Kidney epithelial cell (primary cell): Measurements from ENCODE around the gene APOC1. TPM values are rescaled to one million over a fixed set of nuclear protein-coding genes. Genes with fewer than 3 reads are reported as not detected.

Experiments
- DNase-seq: peaks from one replicate; pipeline ENCODE4 v3.0.0-alpha.2; 2010; ENCODE audit warnings: low read depth
- H3K27me3 ChIP-seq: 2 replicates; pipeline ENCODE4 v1.6.0; 2011; ENCODE audit warnings: low read length; ENCODE audit not compliant: control insufficient read depth, insufficient read depth
- H3K36me3 ChIP-seq: 2 replicates; pipeline ENCODE4 v1.5.1; 2011; ENCODE audit warnings: low read length; ENCODE audit not compliant: control insufficient read depth, insufficient read depth
- H3K4me3 ChIP-seq: 2 replicates; pipeline ENCODE4 v1.5.1; 2011; ENCODE audit warnings: low read depth, mild to moderate bottlenecking, control low read depth, low read length
- total RNA-seq: library from RNA; depleted of rRNA; stranded (reverse); fragments of >200 nt; gene quantifications from 2 replicates; pipeline ENCODE4 v1.2.3, GENCODE V29; 2015
- TF ChIP-seq, protein P1 (sequence below): IDR thresholded peaks from 2 replicates; pipeline ENCODE4 v1.5.1; 2011; ENCODE audit warnings: mild to moderate bottlenecking, moderate library complexity, low read length, control low read depth, inconsistent platforms; ENCODE audit not compliant: insufficient read depth, poor library complexity, severe bottlenecking

APOC1 gene
- total RNA-seq, 1 donor from 2014 or later = 3.5 TPM

- Histone ChIP-seq H3K27me3 (peaks cover 17% of the 10 kb centered on the region), H3K36me3 (peaks cover 2% of the 10 kb centered on the region), H3K4me3 (no peak overlapping the region)
- DNase-seq = no peak
- TF ChIP-seq, protein P1, sequence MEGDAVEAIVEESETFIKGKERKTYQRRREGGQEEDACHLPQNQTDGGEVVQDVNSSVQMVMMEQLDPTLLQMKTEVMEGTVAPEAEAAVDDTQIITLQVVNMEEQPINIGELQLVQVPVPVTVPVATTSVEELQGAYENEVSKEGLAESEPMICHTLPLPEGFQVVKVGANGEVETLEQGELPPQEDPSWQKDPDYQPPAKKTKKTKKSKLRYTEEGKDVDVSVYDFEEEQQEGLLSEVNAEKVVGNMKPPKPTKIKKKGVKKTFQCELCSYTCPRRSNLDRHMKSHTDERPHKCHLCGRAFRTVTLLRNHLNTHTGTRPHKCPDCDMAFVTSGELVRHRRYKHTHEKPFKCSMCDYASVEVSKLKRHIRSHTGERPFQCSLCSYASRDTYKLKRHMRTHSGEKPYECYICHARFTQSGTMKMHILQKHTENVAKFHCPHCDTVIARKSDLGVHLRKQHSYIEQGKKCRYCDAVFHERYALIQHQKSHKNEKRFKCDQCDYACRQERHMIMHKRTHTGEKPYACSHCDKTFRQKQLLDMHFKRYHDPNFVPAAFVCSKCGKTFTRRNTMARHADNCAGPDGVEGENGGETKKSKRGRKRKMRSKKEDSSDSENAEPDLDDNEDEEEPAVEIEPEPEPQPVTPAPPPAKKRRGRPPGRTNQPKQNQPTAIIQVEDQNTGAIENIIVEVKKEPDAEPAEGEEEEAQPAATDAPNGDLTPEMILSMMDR = no peak
Measured at GRCh38 chr19:44903216-44903601, 11.2 kb upstream of the APOC1 start.

DNA sequence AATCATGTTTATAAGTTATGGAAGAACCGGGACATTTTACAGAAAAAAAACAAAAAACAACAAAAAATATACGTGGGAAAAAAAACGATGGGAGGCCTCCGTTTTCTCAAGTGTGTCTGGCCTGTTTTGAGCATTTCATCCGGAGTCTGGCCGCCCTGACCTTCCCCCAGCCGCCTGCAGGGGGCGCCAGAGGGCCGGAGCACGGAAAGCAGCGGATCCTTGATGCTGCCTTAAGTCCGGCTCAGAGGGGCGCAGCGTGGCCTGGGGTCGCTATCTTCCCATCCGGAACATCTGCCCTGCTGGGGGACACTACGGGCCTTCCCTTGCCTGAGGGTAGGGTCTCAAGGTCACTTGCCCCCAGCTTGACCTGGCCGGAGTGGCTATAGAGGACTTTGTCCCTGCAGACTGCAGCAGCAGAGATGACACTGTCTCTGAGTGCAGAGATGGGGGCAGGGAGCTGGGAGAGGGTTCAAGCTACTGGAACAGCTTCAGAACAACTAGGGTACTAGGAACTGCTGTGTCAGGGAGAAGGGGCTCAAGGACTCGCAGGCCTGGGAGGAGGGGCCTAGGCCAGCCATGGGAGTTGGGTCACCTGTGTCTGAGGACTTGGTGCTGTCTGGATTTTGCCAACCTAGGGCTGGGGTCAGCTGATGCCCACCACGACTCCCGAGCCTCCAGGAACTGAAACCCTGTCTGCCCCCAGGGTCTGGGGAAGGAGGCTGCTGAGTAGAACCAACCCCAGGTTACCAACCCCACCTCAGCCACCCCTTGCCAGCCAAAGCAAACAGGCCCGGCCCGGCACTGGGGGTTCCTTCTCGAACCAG, 10.6 kb upstream of the APOC1 start:
- peaks cover 17% of the 10 kb centered on the region for H3K27me3 ChIP-seq
- no peak for DNase-seq
- H3K36me3 ChIP-seq = peaks cover 2% of the 10 kb centered on the region
- TF ChIP-seq, protein P1 = peak; percentile 99
- H3K4me3 ChIP-seq = no peak overlapping the region

GRCh38 chr19:44904426-44904994, 9.9 kb upstream of the APOC1 start:
- H3K27me3 ChIP-seq = peaks cover 17% of the 10 kb centered on the region
- DNase-seq = no peak
- H3K36me3 ChIP-seq = peaks cover 2% of the 10 kb centered on the region
- no peak overlapping the region for H3K4me3 ChIP-seq
- TF ChIP-seq, protein P1 = no peak

DNA sequence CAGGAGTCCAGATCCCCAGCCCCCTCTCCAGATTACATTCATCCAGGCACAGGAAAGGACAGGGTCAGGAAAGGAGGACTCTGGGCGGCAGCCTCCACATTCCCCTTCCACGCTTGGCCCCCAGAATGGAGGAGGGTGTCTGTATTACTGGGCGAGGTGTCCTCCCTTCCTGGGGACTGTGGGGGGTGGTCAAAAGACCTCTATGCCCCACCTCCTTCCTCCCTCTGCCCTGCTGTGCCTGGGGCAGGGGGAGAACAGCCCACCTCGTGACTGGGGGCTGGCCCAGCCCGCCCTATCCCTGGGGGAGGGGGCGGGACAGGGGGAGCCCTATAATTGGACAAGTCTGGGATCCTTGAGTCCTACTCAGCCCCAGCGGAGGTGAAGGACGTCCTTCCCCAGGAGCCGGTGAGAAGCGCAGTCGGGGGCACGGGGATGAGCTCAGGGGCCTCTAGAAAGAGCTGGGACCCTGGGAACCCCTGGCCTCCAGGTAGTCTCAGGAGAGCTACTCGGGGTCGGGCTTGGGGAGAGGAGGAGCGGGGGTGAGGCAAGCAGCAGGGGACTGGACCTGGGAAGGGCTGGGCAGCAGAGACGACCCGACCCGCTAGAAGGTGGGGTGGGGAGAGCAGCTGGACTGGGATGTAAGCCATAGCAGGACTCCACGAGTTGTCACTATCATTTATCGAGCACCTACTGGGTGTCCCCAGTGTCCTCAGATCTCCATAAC, 8.8 kb upstream of the APOC1 start, which contains the start of gene APOE:
APOE (plus strand) TSS at position 360 of the 724 bp plus-strand sequence. CDS start 829 bp downstream, outside the sequence.
- H3K36me3 ChIP-seq = peaks cover 2% of the 10 kb centered on the region
- DNase-seq = no peak
- peak within 1 kb of the TSS; percentile 6 for H3K4me3 ChIP-seq
- TF ChIP-seq, protein P1 = no peak
- H3K27me3 ChIP-seq = peaks cover 17% of the 10 kb centered on the region

GRCh38 chr19:44907613-44908012, 6.8 kb upstream of the APOC1 start:
- no peak for DNase-seq
- H3K36me3 ChIP-seq = peaks cover 2% of the 10 kb centered on the region
- TF ChIP-seq, protein P1 = no peak

More at GRCh38 chr19:44907613-44908012, 6.8 kb upstream of the APOC1 start:
- Histone ChIP-seq H3K4me3 (no peak overlapping the region), H3K27me3 (peaks cover 17% of the 10 kb centered on the region)
